ENCODE measurements around the gene ZNF827.

GRCh38 chr4:145799223-145799622 lies 139.4 kb downstream of the ZNF827 start:
- TF ChIP-seq, protein P1, sequence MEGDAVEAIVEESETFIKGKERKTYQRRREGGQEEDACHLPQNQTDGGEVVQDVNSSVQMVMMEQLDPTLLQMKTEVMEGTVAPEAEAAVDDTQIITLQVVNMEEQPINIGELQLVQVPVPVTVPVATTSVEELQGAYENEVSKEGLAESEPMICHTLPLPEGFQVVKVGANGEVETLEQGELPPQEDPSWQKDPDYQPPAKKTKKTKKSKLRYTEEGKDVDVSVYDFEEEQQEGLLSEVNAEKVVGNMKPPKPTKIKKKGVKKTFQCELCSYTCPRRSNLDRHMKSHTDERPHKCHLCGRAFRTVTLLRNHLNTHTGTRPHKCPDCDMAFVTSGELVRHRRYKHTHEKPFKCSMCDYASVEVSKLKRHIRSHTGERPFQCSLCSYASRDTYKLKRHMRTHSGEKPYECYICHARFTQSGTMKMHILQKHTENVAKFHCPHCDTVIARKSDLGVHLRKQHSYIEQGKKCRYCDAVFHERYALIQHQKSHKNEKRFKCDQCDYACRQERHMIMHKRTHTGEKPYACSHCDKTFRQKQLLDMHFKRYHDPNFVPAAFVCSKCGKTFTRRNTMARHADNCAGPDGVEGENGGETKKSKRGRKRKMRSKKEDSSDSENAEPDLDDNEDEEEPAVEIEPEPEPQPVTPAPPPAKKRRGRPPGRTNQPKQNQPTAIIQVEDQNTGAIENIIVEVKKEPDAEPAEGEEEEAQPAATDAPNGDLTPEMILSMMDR (IDR thresholded peaks at IDR 0.05; ENCODE audit: poor library complexity, severe bottlenecking), result no peak
- TF ChIP-seq EP300 (conservative IDR thresholded peaks at IDR 0.05; ENCODE audit: poor library complexity, severe bottlenecking) (no peak), TAF1 (IDR thresholded peaks at IDR 0.05; ENCODE audit: low read depth) (no peak), EZH2 (IDR thresholded peaks at IDR 0.05; ENCODE audit: borderline replicate concordance, insufficient read depth, low read length, poor library complexity, severe bottlenecking) (no peak)

Measured in neural cell (in vitro differentiated cells).